GM19043 (cell line): Measurements from ENCODE around the gene MTR.
A peak's percentile ranks its signal among the peaks of the same experiment; 100 is the strongest.

Experiments used
- ATAC-seq: cut with Tn5 transposase; IDR thresholded peaks from one replicate; pipeline ENCODE4 v1.9.1; 2021; ENCODE audit warnings: low read depth; ENCODE audit not compliant: unreplicated experiment

Gene MTR

DNA sequence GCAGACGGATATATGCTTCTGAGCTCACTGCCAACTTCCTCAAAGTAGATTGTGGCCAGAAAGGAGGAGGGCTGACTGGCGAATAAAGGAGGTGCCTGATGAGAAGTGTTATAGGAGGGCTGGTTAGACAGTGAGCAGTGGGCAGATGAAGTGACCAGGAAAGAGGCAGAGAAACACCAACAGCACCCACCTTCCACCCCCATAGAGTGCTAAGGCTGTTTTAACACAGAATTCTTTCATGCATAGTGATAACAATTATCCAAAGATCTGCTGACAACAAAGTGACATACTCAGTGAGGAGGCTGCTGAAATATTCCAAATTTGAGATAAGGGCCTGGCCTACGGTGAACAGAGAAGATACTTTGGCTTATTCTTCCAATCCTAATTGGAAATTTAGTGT lies 21.2 kb upstream of the MTR start:
- ATAC-seq = no peak

- ATAC-seq = no peak
These were observed 20.2 kb upstream of the MTR start for GRCh38 chr1:236774926-236775325.

GRCh38 chr1:236779312-236779711 lies 15.8 kb upstream of the MTR start:
- ATAC-seq = no peak

- no peak for ATAC-seq
These were observed 9.6 kb upstream of the MTR start for GRCh38 chr1:236785477-236785876.

GRCh38 chr1:236786453-236786852 lies 8.6 kb upstream of the MTR start:
- ATAC-seq = no peak

GRCh38 chr1:236794585-236795034 lies 482 bp upstream of the MTR start:
- no peak for ATAC-seq

- ATAC-seq = peak; percentile 19
These were observed 920 bp downstream of the MTR start for GRCh38 chr1:236795757-236796667.

GRCh38 chr1:236799001-236799400 lies 3.9 kb downstream of the MTR start:
- ATAC-seq = no peak

DNA sequence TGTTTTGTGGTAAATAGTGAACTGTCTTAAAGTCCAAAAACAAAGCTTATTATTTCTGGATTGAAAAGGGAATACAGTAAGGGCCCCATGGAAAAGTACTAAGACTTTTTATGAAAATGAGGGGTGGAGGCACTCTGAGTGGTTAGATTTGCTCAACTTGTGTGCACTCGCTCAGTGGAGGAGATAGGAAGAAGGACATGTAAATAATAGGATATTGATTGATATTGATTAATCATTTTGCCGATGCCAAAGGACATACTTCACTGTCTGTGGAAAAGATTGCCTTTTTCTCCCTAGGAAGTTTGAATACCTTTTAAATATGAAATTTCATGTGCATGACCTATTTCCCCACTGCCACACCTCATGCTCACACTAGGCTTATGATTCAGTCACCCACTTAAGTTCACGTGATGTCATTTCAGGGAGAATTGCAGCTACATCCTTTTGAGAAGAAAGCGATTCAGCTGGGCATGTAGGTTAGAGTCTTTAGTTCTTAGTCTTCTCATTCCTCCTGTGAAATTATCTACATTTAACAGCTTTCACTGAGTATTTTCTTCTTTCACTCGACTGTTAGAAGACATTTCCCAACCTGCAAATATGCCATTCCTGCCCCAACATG lies 5.0 kb downstream of the MTR start:
- no peak for ATAC-seq

- ATAC-seq = no peak
These were observed 5.5 kb downstream of the MTR start for GRCh38 chr1:236800623-236801022.

DNA sequence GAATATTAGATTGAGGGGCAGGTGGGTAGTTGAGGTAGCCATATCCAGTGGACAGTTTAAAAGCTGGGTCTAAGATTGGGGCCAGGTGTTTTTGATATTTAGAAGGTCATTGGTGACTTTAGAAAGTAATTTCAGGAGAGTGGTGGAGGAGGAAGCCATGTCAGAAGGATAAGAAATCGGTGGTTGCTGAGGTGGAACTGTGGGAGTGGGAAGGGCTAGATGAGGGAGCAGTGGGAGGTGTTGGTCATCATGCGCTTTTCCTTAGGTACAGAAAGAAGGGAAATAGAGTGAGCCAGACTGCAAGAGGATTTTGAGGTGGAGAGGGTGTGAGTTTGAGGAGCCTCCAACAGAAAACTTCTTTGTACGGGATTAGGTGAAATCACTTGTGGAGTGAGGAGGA lies 7.2 kb downstream of the MTR start:
- no peak for ATAC-seq

- ATAC-seq = no peak
These were observed 11.5 kb downstream of the MTR start for GRCh38 chr1:236806634-236807033.

DNA sequence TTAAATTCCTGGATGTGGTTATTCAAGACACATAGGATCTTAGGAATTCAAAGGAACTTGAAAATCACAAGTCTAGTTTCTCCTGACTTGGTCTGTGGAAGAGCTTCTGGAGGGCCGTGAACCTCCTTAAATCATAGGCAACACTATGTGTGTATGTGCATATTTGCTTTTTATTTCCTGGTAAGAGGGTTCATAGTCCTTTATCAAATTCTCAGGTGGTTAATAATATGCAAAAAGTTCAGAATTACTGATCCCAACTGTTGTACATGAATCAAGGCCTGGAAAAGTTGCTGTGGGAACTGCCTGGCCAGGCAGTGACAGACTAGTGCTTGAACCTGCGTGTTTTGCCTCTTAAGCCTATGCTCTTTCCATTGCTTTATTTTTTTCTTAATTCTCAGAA lies 12.9 kb downstream of the MTR start:
- no peak for ATAC-seq

DNA sequence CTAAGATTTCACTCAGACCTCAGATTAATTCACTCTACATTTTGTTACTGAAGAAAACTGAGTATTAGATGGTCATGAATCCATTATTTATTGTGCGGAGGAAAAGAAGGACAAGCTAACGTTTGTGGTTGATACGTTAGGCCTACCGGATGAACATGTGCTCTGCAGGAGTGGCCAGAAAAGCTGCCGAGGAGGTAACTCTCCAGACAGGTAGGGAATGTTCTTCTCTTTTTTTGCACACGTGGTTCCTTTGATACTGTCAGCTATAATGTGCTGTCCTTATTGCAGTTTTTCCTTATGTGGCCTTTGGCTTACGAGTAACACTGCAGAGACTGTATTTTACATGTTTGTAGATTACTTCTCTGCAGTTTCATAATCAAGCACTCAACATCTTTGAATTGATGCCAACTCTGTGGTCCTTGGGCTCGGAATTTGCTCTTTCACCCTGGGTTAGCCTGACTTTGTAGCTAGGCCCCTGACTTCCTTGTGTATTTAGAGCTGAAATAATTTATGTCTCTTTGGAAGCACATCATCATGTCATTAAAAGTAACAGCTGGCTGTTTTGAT lies 13.6 kb downstream of the MTR start:
- no peak for ATAC-seq

GRCh38 chr1:236809148-236809547 lies 14.1 kb downstream of the MTR start:
- ATAC-seq = no peak

GRCh38 chr1:236810018-236810417 lies 14.9 kb downstream of the MTR start:
- ATAC-seq = no peak

DNA sequence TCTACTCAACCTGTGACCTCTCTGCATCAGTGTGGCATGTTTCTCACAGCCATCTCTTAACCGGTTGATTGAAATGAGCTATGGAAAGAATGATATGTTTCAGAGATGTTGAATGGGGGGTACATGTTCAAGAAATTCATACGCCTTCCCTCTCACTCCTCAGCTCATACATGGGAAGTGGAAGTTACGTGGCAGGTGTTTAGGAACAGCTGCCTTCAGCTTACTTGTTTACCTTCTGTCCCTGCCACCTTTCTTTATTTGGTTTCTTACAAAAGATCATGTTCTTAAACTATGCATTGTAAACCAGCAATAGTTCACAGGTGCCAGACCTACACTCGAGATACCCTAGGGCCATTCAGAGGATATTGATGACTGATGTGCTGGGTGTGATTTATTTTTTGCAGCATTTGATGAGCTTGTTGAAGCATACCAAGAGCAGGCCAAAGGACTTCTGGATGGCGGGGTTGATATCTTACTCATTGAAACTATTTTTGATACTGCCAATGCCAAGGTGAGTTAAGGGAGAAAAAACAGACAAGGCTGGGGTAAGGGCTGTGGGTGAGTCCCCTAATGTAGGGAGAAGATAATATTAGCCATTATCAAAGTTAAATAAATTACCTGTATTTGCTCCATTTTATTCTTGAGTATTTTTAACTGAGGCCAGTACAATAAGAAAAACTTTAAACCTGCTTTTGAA lies 17.4 kb downstream of the MTR start:
- no peak for ATAC-seq

- ATAC-seq = no peak
These were observed 20.8 kb downstream of the MTR start for GRCh38 chr1:236815941-236816340.

DNA sequence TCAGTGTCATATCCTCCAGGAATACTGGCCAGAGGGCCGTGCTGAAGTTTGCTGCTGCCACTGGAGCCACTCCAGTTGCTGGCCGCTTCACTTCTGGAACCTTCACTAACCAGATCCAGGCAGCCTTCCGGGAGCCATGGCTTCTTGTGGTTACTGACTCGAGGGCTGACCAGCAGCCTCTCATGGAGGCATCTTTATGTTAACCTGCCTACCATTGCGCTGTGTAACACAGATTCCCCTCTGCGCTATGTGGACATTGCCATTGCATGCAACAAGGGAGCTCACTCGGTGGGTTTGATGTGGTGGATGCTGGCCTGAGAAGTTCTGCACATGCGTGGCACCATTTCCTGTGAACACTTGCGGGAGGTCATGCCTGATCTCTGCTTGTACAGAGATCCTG lies 24.8 kb downstream of the MTR start:
- no peak for ATAC-seq

GRCh38 chr1:236821091-236821627 lies 26.1 kb downstream of the MTR start:
- ATAC-seq = no peak

- ATAC-seq = no peak
These were observed 28.5 kb downstream of the MTR start for GRCh38 chr1:236823559-236823958.
